DMS153 (cell line): ENCODE measurements around the gene GSX2.
"Not testable (repeated sequence)": the region's sequence is repeated elsewhere in the genome, so short reads cannot be mapped to it uniquely, and the experiment has no call there.

ENCODE experiments used
- DNase-seq: peaks from one replicate; lab custom pipeline; 2025; lab: John Stamatoyannopoulos, UW

Gene GSX2

DNA sequence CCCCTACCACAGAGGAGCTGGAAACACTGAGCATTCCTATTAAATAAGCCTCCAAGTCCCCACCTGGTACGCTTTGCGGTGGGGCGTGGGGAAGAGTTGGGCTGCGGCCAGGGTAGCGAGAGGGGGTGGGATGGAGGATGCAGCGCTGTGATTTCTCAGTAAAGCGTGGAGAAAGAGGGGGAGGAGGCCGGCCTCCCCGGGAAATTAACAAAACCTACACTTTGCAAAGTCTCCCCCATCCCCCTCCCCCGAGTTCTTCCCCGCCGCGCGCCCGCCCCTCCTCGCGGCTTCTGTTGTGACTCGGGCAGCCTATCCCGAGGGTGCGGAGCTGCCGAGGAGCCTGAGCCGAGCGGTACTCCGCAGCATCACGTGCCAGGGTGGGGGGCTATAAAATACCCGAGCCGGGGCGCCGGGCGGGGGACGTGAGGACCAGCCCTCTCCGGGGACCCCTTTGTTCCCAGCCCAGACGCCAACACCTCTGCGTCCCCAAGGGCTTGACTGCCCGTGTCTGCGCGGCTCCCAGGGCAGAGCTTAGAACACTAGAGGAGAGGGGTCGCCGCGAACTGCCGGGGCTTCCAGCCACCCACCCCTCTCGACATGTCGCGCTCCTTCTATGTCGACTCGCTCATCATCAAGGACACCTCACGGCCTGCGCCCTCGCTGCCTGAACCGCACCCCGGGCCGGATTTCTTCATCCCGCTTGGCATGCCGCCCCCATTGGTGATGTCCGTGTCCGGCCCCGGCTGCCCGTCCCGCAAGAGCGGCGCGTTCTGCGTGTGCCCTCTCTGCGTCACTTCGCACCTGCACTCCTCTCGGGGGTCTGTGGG, at the start of gene GSX2:
TSS of gene GSX2 (plus strand) at position 416 of the 827 bp plus-strand sequence. CDS start at position 598, 182 bp downstream.
- DNase-seq, result no peak

DNA sequence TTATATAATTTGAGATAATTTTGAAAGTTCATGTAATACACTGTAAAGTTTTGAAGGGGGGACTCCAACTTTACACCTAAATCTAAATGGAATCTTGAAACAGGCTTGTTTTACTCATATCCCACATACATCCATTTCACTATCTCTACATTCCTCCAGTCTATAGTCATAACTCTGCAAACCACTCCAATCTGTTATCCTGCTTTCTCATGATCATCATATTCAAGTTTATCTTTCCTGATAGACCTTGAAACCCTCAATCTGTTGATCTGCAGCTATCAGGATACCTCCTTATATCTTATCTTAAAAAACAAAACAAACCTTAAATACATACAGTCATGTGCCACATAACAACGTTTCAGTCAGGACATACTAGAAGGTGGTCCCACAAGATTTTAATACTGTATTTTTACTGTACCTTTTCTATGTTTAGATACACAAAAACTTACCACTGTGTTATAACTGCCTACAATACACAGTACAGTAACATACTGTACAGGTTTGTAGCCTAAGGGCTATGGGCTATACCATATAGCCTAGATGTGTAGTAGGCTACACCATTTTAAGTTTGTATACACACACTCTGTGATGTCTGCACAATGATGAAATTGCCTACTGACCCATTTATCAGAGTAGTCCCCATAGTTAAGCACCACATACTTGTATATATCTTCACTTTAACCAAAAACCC, 49.6 kb upstream of the GSX2 start:
- no peak for DNase-seq

DNA sequence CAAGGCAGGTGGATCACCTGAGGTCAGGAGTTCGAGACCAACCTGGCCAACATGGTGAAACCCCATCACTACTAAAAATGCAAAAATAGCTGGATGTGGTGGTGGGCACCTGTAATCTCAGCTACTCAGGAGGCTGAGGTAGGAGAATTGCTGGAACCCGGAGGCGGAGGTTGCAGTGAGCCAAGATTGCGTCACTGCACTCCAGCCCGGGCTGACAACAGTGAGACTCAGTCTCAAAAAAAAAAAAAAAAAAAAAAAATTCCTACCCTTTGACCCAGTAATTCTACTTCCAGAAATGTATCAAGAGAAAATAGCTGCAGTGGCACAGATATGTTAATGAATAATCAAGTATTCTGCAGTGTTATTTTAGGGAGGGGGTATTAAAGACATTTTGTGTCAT, 46.6 kb upstream of the GSX2 start:
- DNase-seq, result not testable (repeated sequence)

DNA sequence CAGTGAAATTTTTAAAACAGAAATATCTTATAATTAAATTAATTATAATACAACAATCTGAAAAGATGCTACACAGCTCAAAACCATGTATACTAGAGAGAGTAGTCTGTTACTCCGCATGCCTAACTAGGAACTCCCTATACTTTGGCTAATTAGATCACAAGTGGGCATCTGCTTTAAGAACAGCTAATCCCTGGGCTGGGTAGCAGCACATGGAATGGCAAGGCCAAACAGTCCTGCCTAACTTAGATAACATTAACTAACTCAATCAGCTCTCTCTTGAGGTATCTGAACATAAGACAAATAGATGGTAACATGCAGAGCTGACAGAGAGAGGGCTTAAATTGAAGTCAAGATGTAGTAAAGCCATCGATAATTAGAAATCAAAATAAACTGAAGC, 45.5 kb upstream of the GSX2 start:
- DNase-seq, result no peak

DNA sequence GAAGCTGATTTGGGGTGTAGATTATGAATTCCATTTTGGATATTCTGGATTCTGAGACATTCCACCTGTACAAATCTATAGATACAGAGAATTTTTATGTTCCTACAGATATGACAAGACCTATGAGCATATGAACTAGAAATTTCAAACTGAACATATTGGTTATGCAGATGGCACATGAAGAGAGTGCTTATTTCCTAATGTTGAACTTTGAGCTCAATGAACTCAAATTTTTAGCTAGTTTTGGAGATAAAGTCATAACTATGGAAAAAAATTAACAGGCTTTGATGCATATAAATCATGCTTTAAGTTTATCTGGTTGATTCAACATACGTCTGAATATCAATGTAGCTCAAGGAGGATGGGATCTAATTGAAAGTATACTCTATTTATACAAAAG, 44.5 kb upstream of the GSX2 start:
- no peak for DNase-seq

DNA sequence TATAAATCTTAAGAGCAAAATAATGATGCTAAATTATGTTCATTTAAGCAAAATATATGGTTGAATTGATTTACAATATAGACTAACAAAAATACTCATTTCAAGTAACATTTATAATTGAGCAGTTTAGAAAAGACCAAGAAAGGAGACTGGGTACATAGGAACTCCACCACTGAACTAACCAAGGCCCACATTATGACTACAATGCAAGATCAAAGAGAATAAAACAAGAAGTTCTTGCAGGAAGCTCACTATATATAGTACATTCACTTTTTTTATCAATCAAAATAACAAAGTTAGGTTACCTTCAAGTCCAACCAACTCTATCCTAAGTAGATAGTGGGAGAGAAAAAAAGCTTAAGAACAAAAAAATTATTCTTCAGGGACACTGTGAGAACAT, 43.6 kb upstream of the GSX2 start:
- DNase-seq, result no peak

DNA sequence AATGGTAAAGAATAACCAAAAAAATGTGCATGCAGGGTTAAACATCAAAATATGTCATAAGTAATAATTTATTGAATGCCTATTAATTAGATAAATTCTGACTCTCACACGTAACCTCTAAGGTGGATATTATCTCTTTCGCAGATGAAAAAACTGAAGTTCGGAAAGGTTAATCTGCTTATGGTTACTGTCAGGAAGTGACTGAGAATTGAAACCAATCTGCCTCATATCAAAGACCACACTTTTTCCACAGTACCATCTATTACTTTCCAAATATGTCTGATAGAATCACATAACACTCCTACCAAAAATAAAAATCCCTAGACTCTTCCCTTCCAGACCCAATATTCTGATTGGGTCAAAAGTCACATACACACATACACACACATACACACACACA, 41.8 kb upstream of the GSX2 start:
- DNase-seq, result no peak

DNA sequence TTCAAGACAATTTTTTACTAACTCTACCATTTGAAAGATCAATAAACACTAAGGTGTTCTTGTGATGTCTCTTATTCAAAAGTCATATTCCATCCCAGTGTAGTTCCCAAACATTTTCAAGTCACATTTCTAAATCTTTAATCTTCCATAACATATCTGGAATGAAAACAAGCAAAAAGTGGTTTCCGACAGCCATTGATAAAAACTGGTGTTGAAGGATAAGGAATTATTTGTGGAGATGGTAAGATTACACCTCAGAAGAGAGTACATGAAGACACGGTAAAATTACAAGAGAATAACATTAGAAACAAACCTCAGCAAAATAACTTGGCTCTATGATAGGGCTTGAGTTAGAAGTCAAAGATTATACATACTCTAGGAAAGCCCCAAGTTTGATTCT, 39.8 kb upstream of the GSX2 start:
- no peak for DNase-seq

DNA sequence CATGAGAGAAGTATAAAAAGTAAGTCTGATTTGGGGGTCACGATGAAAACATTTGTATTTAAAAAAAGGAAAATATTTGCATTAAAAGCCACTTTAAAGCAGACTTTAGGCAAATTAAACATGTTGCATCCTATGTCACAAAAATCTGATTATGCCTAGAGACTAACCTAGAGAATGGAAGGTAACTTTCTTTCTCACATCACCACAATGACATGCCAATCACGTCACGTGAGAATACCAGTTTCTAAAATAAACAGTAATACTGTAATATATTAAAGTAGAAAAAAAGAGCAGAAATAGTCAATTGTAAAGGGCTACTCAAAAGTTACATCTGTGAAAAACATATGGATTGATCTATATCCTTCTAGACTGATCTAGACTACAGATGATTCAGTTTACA, 38.9 kb upstream of the GSX2 start:
- no peak for DNase-seq

DNA sequence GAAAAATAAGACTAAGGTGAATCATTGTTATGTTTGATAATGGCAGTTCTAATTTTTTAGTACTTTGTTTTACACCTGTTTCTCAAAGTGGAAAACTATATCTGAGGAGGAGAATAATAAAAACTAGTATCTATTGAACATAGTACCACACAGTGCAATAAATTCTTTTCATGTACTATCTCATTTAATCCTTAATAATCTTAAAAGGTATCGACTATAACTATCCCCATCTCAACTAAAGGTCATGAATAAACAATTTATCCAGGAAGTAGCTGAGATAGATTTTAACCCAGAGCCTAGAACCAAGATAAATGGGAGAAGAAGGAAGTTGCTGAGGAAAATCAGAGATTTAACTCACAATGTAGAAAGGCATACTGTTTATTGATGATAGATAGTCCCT, 38.1 kb upstream of the GSX2 start:
- DNase-seq, result no peak

DNA sequence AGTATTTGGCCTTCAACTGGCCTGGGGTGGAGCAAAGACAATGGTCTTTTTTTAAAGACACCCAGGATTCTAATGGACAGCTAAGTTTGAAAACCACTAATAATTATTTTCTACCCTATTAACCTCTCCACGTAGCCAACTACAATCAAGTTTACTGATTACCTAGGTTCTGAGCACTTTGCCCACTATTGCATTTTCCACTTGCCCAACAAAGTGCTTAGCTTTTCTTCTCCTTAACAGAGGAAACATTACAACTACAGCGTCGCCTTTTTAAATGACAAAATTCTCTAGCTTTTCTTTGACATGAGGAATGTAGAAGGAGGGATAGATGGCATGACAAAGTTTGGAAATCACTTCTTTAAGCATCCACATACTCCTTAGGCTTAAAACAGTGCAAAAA, 37.6 kb upstream of the GSX2 start:
- DNase-seq, result no peak

DNA sequence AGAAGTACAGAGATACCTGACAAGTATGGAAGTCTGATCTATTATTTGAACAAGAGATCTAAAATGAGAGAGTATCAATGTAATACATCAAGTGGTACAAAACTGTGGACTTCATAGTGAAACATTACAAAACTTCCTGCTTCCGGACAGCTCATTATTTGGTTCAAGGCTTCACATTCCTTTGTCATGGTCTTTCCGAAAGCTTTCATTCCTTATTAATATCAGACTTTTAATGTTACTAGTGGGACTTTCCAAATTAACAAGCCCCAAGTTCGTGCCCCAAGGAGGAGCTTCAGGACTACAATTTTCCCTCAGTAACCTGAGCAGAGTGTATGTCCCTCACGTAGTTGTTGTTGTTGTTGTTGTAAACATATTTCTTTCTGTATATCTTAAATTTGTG, 36.7 kb upstream of the GSX2 start:
- DNase-seq, result no peak

DNA sequence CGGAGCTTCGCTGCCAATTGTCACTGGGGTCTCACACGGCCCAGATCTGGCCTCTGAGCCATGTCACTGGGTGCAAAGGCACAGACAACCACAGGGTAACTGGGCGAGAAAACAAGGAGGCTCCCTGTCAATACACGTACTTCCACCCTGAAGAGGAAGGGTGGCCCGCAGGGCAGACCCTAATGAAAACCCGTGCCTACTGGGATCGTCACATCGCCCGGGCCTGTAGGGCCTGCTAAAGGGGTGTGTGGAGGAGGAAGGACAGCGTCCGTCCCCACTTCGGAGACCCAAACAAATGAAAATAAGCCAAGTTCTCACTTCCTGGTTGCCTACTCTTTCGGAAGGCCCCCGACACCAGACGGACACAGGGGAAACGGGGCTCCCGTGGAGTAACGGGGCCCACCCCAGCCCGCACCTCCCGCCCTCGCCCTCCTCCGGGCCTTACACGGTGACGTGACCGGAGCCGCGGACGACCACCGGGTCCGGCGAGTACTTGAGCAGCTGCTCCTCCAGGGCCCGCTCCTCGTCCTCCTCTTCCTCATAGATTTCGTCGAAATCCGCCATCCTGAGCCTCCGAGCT, 36.1 kb upstream of the GSX2 start:
- no peak for DNase-seq

DNA sequence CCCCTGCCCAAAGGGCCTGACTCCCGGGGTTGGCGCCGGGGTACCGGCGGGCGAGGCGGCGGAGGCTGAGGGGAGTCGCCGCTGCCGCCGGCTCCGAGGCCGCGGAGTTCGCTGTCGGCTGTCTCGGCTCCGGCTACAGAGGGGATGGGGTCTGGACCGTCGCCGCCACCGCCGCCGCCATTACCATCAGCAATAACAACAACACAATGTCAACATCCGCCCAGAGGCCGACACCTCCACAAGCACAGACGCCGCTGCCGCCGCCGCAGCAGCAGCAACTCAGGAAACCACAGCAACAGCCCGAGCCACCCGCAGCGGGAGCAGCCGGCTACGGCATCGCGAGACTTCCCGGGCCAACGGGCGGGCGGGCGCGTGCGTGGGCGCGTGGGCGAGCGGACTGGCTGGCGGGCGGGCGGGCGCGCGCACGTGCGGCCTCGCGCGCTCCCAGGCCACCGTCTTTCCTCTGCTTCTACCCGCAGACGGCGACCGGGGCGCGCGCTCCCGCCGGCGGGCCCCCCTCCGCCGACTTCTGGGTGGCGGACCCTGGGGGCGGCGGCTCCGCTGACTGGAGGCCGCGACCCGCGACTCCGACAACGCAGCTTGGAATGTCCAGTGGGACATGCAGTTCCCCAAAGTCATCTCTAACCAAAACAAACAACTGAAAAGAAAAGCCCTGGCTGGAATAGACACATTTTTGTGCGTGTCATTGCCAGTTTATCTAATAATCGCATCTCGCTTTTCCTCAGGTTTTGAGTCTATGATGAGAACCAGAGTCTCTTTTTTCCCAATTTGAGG, 35.4 kb upstream of the GSX2 start, which contains the start of gene CHIC2:
TSS of gene CHIC2 (minus strand) at position 289 of the 795 bp plus-strand sequence. CDS start 305 bp downstream, outside the sequence.
- DNase-seq, result peak; percentile 90

DNA sequence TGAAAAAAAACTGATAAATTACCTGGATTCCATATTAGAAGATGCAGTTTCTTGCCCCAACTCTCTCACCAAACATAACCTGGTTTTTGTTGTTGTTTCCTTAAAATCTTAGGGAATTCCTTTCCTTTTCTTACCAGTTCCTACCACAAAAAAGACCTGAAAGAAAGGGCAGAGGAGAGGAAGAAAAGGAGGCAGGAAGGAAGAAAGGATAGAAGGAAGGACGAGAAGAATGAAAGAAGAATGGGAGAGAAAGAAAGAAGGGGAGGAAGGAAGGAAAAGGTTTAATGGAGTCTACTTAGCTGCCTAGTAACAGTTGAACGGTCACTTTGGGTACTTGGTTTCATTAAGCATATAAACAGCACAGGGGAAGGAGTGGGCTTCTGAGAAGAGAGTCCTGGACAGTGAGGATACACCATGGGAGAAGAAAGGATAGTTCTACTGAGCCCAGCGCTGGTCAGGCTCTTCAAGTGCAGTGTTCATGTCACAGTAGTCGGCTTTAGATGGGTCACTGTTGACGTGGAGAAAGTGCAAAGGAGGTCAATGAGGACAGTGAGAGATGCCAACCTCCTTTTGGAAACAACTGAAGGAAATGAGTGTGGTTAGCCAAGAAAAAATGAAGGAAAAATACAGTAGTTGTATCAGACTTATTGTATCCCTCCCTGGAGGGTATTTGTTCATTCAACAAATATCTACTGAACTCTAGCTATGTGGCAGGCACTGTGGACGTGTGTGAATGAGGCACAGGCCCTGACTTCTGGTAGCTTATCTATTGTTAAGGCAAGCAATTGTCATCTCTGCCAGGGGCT, 34.5 kb upstream of the GSX2 start:
- DNase-seq, result no peak

DNA sequence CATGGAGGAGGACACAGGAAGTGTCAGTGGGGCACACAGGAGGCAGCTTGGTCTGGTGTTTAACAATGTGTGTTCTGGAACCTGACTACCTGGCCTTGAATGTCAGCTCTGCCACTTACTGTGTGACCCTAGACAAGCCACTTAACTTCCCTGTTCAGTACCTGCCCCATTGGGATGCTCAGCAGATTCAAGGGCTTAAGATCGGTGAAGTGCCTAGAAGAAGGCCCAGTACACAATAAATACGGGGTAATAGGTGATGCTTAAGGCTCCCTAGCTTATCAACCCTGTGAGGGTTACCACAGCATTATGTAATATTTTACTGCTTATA, 33.9 kb upstream of the GSX2 start:
- DNase-seq, result no peak

DNA sequence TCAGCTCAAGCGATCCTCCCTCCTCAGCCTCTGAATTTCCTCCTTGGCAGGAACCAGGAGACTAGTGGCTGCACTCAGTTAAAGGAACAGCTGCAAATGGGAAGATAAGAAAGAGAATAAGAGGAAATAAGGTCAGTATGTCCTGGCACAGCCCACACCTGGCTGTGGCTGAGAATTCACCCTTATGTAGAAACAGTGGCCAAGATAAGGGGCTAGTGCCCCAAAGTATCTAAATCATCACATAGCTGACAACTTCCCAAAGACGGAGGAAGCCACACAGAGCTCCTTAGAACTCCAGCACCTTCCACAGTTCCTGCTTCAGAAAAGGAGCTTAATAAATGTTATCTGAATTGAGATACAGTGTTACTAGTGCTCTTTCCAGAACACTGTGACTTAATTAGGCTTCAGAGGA, 33.2 kb upstream of the GSX2 start:
- no peak for DNase-seq

DNA sequence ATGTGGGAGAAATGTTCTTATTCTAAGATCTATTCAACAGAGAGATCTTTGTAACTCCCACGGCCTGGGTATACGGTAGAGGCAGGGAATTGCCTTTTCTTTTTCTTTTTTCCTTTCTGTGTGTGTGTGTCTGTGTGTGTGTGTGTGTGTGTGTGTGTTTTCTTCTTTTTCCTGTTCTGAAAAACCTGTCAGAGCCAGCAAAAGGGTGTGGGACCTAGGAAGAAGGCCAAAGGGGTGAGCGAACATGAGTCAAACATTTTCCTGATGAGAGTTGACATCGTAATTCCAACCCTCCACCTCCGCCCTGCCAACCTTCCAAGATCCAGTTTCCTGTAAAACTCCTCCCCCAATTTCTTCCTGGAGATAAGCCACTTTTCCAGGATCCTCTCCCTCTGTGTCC, 32.8 kb upstream of the GSX2 start:
- no peak for DNase-seq

DNA sequence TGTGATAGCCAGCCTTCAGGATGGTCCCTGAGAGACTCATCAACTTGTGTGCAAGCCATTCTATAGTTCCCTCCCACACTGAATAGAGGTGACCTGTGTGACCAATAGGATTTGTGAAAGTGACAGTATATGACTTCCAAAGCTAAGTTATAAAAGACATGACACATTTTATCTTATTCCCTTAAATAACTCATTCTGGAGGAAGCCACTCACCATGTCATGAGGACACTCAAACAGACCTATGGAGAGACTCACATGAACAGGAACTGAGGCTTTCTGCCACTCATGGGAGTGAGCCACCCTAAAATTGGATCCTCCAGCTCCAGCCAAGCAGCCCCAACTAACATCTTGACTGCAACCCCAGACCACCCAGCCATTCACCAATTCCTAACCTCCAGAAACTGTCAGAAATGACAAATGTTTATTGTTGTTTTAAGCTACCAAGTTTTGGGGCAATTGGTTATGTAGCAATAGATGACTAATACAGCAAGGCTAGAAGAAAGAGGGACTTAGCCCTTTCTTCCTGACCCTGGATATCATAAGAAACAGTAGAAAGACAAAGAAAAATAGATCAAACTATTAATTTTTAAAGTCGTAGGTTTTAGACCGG, 26.6 kb upstream of the GSX2 start:
- DNase-seq, result no peak

DNA sequence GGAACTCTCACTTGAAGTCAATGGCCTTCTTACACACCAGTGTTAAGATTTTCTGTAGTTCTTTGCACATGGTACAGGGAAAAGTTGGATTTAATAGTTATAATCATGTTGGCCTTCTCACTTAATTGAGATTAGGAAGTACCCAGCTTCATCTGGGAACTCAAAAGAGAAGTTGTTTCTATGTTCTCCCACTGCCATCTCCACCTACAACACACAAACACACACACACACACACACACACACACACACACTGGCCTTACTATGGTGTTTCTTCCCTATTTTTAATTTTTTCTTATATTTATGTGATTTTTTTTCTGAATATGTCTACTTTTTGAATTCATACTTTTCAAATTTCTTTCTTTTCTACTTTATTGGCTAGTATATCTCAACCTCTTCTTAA, 25.6 kb upstream of the GSX2 start:
- DNase-seq, result no peak

DNA sequence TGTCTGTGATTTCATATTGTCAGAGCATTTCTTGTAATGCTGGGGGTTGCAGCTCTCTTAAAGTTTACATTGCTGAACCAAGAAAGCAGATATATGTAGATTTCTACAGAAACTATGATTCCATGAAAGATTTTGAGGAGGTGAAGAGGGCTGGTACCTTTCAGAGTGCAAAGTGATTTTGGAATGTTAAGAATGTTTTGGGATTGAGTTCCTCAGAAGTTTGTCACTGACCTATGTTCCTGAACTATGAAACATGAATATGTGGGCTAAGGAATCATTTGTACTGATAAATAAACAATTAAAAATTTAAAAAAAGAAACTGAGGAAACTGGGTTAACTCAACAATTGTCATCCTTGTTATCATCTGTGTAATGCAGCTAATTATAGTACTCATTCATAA, 23.3 kb upstream of the GSX2 start:
- DNase-seq, result no peak
